DOHH2 (cell line): ENCODE data around the gene STX8.

Source experiments
- H3F3A ChIP-seq: fragments of 200-600 bp; sonication (generic), shearing (Covaris generic); 2 replicates; pipeline ENCODE4 v1.6.0; 2016; ENCODE audit warnings: antibody characterized with exemption, mild to moderate bottlenecking; ENCODE audit not compliant: control insufficient read depth, insufficient read depth
- H3K27ac ChIP-seq: fragments of 200-600 bp; sonication (generic); 2 replicates; pipeline ENCODE4 v1.5.1; 2014; ENCODE audit warnings: low read depth, mild to moderate bottlenecking, low read length, moderate library complexity
- H3K27me3 ChIP-seq: fragments of 200-600 bp; sonication (generic); 2 replicates; pipeline ENCODE4 v1.6.1; 2014; ENCODE audit warnings: mild to moderate bottlenecking, low read length, mixed read lengths; ENCODE audit not compliant: control insufficient read depth
- H3K36me3 ChIP-seq: fragments of 200-600 bp; sonication (generic); 2 replicates; pipeline ENCODE4 v1.6.1; 2014; ENCODE audit warnings: mild to moderate bottlenecking, low read length, moderate library complexity, mixed read lengths; ENCODE audit not compliant: control insufficient read depth
- H3K4me1 ChIP-seq: fragments of 200-600 bp; sonication (generic); 2 replicates; pipeline ENCODE4 v1.6.1; 2014; ENCODE audit warnings: mild to moderate bottlenecking, low read length, mixed read lengths; ENCODE audit not compliant: control insufficient read depth
- H3K4me2 ChIP-seq: fragments of 200-600 bp; sonication (generic); 2 replicates; pipeline ENCODE4 v1.6.0; 2014; ENCODE audit warnings: mild to moderate bottlenecking, low read length, moderate library complexity
- H3K4me3 ChIP-seq: fragments of 200-600 bp; sonication (generic); 2 replicates; pipeline ENCODE4 v1.5.1; 2014; ENCODE audit warnings: mild to moderate bottlenecking, low read length, mixed read lengths
- H3K79me2 ChIP-seq: fragments of 200-600 bp; sonication (generic); 2 replicates; pipeline ENCODE4 v1.6.1; 2014; ENCODE audit warnings: mild to moderate bottlenecking, low read length, mixed read lengths; ENCODE audit not compliant: control insufficient read depth
- H3K9me2 ChIP-seq: fragments of 200-600 bp; sonication (generic); replicated peaks from 2 replicates; pipeline ENCODE4 v1.6.1; 2014; ENCODE audit warnings: mild to moderate bottlenecking, low read length, mixed read lengths; ENCODE audit not compliant: control insufficient read depth
- H3K9me3 ChIP-seq: fragments of 200-600 bp; sonication (generic); 2 replicates; pipeline ENCODE4 v1.6.1; 2014; ENCODE audit warnings: antibody characterized with exemption, low read length, mixed read lengths; ENCODE audit not compliant: control insufficient read depth, insufficient read depth
- H4K20me1 ChIP-seq: fragments of 200-600 bp; sonication (generic); 2 replicates; pipeline ENCODE4 v1.6.0; 2014; ENCODE audit warnings: low read depth, mild to moderate bottlenecking, antibody characterized with exemption, low read length, moderate library complexity; ENCODE audit not compliant: control insufficient read depth, insufficient read depth
- CTCF ChIP-seq: fragments of 200-600 bp; sonication (generic); IDR thresholded peaks from one replicate; pipeline ENCODE4 v1.5.1; 2014; ENCODE audit warnings: antibody characterized with exemption, mild to moderate bottlenecking, low read depth, low read length; ENCODE audit not compliant: poor library complexity, severe bottlenecking
- EZH2phosphoT487 ChIP-seq: fragments of 200-600 bp; sonication (generic); IDR thresholded peaks from 2 replicates; pipeline ENCODE4 v1.6.1; 2017; ENCODE audit warnings: borderline replicate concordance, mild to moderate bottlenecking, antibody characterized with exemption, low read length, moderate library complexity, mixed read lengths

STX8 gene

GRCh38 chr17:9408868-9409829 lies 166.5 kb downstream of the STX8 start:
- no peaks in the 10 kb centered on the region for H3K9me3 ChIP-seq
- TF ChIP-seq CTCF = no peak
- TF ChIP-seq EZH2phosphoT487 = no peak
- H3K79me2 ChIP-seq = no peaks in the 10 kb centered on the region
- no peaks in the 10 kb centered on the region for H3F3A ChIP-seq
- H3K4me2 ChIP-seq = no peak overlapping the region
- H3K4me3 ChIP-seq = no peak overlapping the region
- H3K36me3 ChIP-seq = no peaks in the 10 kb centered on the region
- H3K9me2 ChIP-seq = no peaks in the 10 kb centered on the region
- no peak overlapping the region for H3K27ac ChIP-seq
- H3K4me1 ChIP-seq = no peaks in the 10 kb centered on the region
- H3K27me3 ChIP-seq = no peaks in the 10 kb centered on the region
- no peaks in the 10 kb centered on the region for H4K20me1 ChIP-seq

GRCh38 chr17:9408381-9408780 lies 167.2 kb downstream of the STX8 start:
- H3K9me3 ChIP-seq = no peaks in the 10 kb centered on the region
- H3K4me2 ChIP-seq = no peak overlapping the region
- H3K9me2 ChIP-seq = no peaks in the 10 kb centered on the region
- no peak overlapping the region for H3K27ac ChIP-seq
- H3K79me2 ChIP-seq = no peaks in the 10 kb centered on the region
- H3K36me3 ChIP-seq = no peaks in the 10 kb centered on the region
- no peak overlapping the region for H3K4me3 ChIP-seq
- H3K4me1 ChIP-seq = no peaks in the 10 kb centered on the region
- H3F3A ChIP-seq = no peaks in the 10 kb centered on the region
- TF ChIP-seq EZH2phosphoT487 (no peak), CTCF (no peak)
- no peaks in the 10 kb centered on the region for H3K27me3 ChIP-seq
- no peaks in the 10 kb centered on the region for H4K20me1 ChIP-seq

- Histone ChIP-seq H3K27ac (no peak overlapping the region), H3K27me3 (no peaks in the 10 kb centered on the region), H3K9me2 (no peaks in the 10 kb centered on the region), H4K20me1 (no peaks in the 10 kb centered on the region), H3K79me2 (no peaks in the 10 kb centered on the region), H3F3A (no peaks in the 10 kb centered on the region), H3K4me3 (no peak overlapping the region), H3K4me1 (no peaks in the 10 kb centered on the region), H3K9me3 (no peaks in the 10 kb centered on the region), H3K4me2 (no peak overlapping the region), H3K36me3 (no peaks in the 10 kb centered on the region)
- TF ChIP-seq EZH2phosphoT487 (no peak), CTCF (no peak)
These were observed 169.5 kb downstream of the STX8 start for GRCh38 chr17:9406046-9406606.
